Vagina (tissue), 2 donors: ENCODE results near the gene RABL3. TPM values are rescaled to one million over a fixed set of nuclear protein-coding genes. Genes with fewer than 3 reads are reported as not detected.
A peak's percentile ranks its signal among the peaks of the same experiment; 100 is the strongest.
"Not testable (repeated sequence)": the region's sequence is repeated elsewhere in the genome, so short reads cannot be mapped to it uniquely, and the experiment has no call there.

Experiments
- DNase-seq, 2 donors: peaks; one replicate each; pipeline ENCODE4 v3.0.0-alpha.2; 2017; ENCODE audit errors: extremely low spot score in 2 of 2
- H3K27ac ChIP-seq: fragments of 200-600 bp; sonication (generic); one replicate; pipeline ENCODE4 v1.5.1; 2019
- H3K27me3 ChIP-seq: fragments of 200-600 bp; sonication (generic); one replicate; pipeline ENCODE4 v1.5.1; 2019
- H3K36me3 ChIP-seq, 2 donors: fragments of 200-600 bp; sonication (generic); one replicate each; pipeline ENCODE4 v1.5.1; 2017 to 2019
- H3K4me1 ChIP-seq: fragments of 200-600 bp; sonication (generic); one replicate; pipeline ENCODE4 v1.5.1; 2019
- H3K4me3 ChIP-seq, 2 donors: fragments of 200-600 bp; sonication (generic); 1 replicate in 1 of 2; 2 replicates in 1 of 2; pipeline ENCODE4 v1.5.1; 2016 to 2019
- H3K9me3 ChIP-seq: fragments of 200-600 bp; sonication (generic); one replicate; pipeline ENCODE4 v1.5.1; 2019
- CTCF ChIP-seq, 3 experiments: fragments of 450-650 bp in 2 of 3; fragments of 200-600 bp in 1 of 3; sonication (generic) in 1 of 3; IDR thresholded peaks; one replicate each; pipeline ENCODE4 v1.5.1; 2017 to 2019; ENCODE audit warnings: antibody characterized with exemption in 3 of 3, mild to moderate bottlenecking in 2 of 3, moderate library complexity in 2 of 3
- POLR2A ChIP-seq, 2 donors: fragments of 450-650 bp; IDR thresholded peaks; one replicate each; pipeline ENCODE4 v1.6.1; 2017; ENCODE audit warnings: antibody characterized with exemption in 2 of 2, mild to moderate bottlenecking in 2 of 2, moderate library complexity in 2 of 2
- POLR2AphosphoS5 ChIP-seq, 2 donors: sonication (generic); formaldehyde crosslinking; IDR thresholded peaks; one replicate each; pipeline ENCODE4 v1.9.0; 2017; ENCODE audit warnings: antibody characterized with exemption in 2 of 2, mild to moderate bottlenecking in 2 of 2, low read depth in 1 of 2; ENCODE audit not compliant: insufficient read depth in 1 of 2
- intact Hi-C: fragments of 100-400 bp; cut with DNase I; formaldehyde crosslinking; loops from one replicate; pipeline ENCODE4 v1.15.1; 2023
- total RNA-seq: library from RNA; depleted of rRNA; stranded (reverse); fragments of >200 nt; gene quantifications from one replicate; pipeline ENCODE4 v1.2.3, GENCODE V29; 2016

The RABL3 gene
- total RNA-seq, 1 donor from 2014 or later = 12.8 TPM

GRCh38 chr3:120726791-120727190 is 15.5 kb downstream of the RABL3 start:
- no peaks in the 10 kb centered on the region for H3K27me3 ChIP-seq
- TF ChIP-seq CTCF (IDR thresholded peaks at IDR 0.05) = no peak
- no peak for TF ChIP-seq POLR2AphosphoS5 (IDR thresholded peaks at IDR 0.05; ENCODE audit: insufficient read depth in 1 of 2, low read depth in 1 of 2)
- TF ChIP-seq POLR2A (IDR thresholded peaks at IDR 0.05) = no peak
- intact Hi-C loops = no loop called here
- no peaks in the 10 kb centered on the region for H3K9me3 ChIP-seq
- H3K4me3 ChIP-seq = no peak overlapping the region
- no peak for DNase-seq
- H3K36me3 ChIP-seq = peaks cover 0 to 4% of the 10 kb centered on the region in 2 donors
- no peaks in the 10 kb centered on the region for H3K4me1 ChIP-seq
- no peak overlapping the region for H3K27ac ChIP-seq

- intact Hi-C loops, H3K27ac ChIP-seq, DNase-seq, H3K36me3 ChIP-seq, H3K27me3 ChIP-seq, H3K9me3 ChIP-seq: not testable (repeated sequence)
- peaks cover 13% of the 10 kb centered on the region for H3K4me1 ChIP-seq
- H3K4me3 ChIP-seq = peak overlapping the region in 1 of 2 donors; percentile 35
These were observed 23.0 kb downstream of the RABL3 start for GRCh38 chr3:120719167-120719834.

- intact Hi-C loops = no loop called here
- H3K9me3 ChIP-seq = no peaks in the 10 kb centered on the region
- no peak for DNase-seq
- H3K36me3 ChIP-seq = no peaks in the 10 kb centered on the region
- TF ChIP-seq POLR2A (IDR thresholded peaks at IDR 0.05) (no peak), CTCF (IDR thresholded peaks at IDR 0.05) (no peak)
- H3K4me3 ChIP-seq = no peak overlapping the region
- H3K4me1 ChIP-seq = no peaks in the 10 kb centered on the region
- H3K27me3 ChIP-seq = no peaks in the 10 kb centered on the region
- H3K27ac ChIP-seq = no peak overlapping the region
These were observed 29.1 kb downstream of the RABL3 start for GRCh38 chr3:120713262-120713661.

DNA sequence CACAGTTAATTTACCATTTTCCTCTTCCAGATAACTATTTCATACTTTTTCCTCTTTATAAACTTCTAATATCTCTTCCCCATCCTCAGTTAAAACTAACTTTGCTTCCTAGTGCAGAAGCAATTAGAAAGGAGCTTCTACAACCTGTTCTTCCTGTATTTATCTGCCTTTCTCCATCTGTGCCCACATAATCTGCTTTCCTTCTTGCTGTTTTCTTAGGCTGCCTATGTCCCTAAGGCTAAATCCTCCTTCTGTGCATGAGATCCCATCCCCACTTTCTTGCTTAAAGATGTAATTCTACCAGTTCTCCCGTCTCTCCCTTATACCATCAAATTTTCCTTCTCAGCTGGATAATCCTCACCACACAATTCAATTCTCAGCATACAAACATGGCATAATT is 31.9 kb downstream of the RABL3 start:
- Histone ChIP-seq H3K9me3 (no peaks in the 10 kb centered on the region), H3K27ac (no peak overlapping the region), H3K27me3 (no peaks in the 10 kb centered on the region), H3K36me3 (no peaks in the 10 kb centered on the region), H3K4me1 (peaks cover 1% of the 10 kb centered on the region), H3K4me3 (no peak overlapping the region)
- no peak for TF ChIP-seq POLR2A (IDR thresholded peaks at IDR 0.05)
- TF ChIP-seq POLR2AphosphoS5 (IDR thresholded peaks at IDR 0.05; ENCODE audit: insufficient read depth in 1 of 2, low read depth in 1 of 2) = no peak
- no peak for DNase-seq
- intact Hi-C loops = no loop called here

GRCh38 chr3:120708408-120708807 is 33.9 kb downstream of the RABL3 start:
- DNase-seq = no peak
- no peaks in the 10 kb centered on the region for H3K36me3 ChIP-seq
- H3K4me1 ChIP-seq = peaks cover 6% of the 10 kb centered on the region
- intact Hi-C loops = no loop called here
- no peak overlapping the region for H3K4me3 ChIP-seq
- no peaks in the 10 kb centered on the region for H3K9me3 ChIP-seq
- H3K27ac ChIP-seq = no peak overlapping the region
- no peak for TF ChIP-seq POLR2A (IDR thresholded peaks at IDR 0.05)
- no peak for TF ChIP-seq CTCF (IDR thresholded peaks at IDR 0.05)
- no peak for TF ChIP-seq POLR2AphosphoS5 (IDR thresholded peaks at IDR 0.05; ENCODE audit: insufficient read depth in 1 of 2, low read depth in 1 of 2)
- H3K27me3 ChIP-seq = no peaks in the 10 kb centered on the region

GRCh38 chr3:120706950-120707349 is 35.4 kb downstream of the RABL3 start:
- no peaks in the 10 kb centered on the region for H3K27me3 ChIP-seq

More at GRCh38 chr3:120706950-120707349, 35.4 kb downstream of the RABL3 start:
- Histone ChIP-seq H3K9me3 (no peaks in the 10 kb centered on the region), H3K4me3 (no peak overlapping the region), H3K4me1 (peaks cover 6% of the 10 kb centered on the region), H3K27ac (no peak overlapping the region), H3K36me3 (no peaks in the 10 kb centered on the region)
- no peak for TF ChIP-seq POLR2AphosphoS5 (IDR thresholded peaks at IDR 0.05; ENCODE audit: insufficient read depth in 1 of 2, low read depth in 1 of 2)
- TF ChIP-seq CTCF (IDR thresholded peaks at IDR 0.05) = no peak
- TF ChIP-seq POLR2A (IDR thresholded peaks at IDR 0.05) = no peak
- no peak for DNase-seq
- intact Hi-C loops = no loop called here
